Fibroblast of lung (primary cell): Measurements from ENCODE around the gene SNX30.

ENCODE experiments used
- CTCF ChIP-seq, 2 donors: IDR thresholded peaks in 1 of 2; conservative IDR thresholded peaks in 1 of 2; 1 replicate in 1 of 2; 2 replicates in 1 of 2; pipeline ENCODE4 v1.5.1; 2011 to 2012; ENCODE audit warnings: low read length in 2 of 2, control low read depth in 1 of 2, inconsistent platforms in 1 of 2, low read depth in 1 of 2, mild to moderate bottlenecking in 1 of 2
- EZH2 ChIP-seq: IDR thresholded peaks from 2 replicates; pipeline ENCODE4 v1.5.1; 2012; ENCODE audit warnings: low read length, control low read depth, mild to moderate bottlenecking; ENCODE audit errors: missing control alignments

GRCh38 chr9:112861638-112862555 is 111.3 kb downstream of the SNX30 start:
- TF ChIP-seq CTCF (conservative IDR thresholded peaks at IDR 0.05 in 1 of 2, IDR thresholded peaks at IDR 0.05 in 1 of 2; ENCODE audit: low read depth in 1 of 2, low read length in 2 of 2) (no peak), EZH2 (no peak)
